ENCODE results near the gene MED9.

Gene MED9

DNA sequence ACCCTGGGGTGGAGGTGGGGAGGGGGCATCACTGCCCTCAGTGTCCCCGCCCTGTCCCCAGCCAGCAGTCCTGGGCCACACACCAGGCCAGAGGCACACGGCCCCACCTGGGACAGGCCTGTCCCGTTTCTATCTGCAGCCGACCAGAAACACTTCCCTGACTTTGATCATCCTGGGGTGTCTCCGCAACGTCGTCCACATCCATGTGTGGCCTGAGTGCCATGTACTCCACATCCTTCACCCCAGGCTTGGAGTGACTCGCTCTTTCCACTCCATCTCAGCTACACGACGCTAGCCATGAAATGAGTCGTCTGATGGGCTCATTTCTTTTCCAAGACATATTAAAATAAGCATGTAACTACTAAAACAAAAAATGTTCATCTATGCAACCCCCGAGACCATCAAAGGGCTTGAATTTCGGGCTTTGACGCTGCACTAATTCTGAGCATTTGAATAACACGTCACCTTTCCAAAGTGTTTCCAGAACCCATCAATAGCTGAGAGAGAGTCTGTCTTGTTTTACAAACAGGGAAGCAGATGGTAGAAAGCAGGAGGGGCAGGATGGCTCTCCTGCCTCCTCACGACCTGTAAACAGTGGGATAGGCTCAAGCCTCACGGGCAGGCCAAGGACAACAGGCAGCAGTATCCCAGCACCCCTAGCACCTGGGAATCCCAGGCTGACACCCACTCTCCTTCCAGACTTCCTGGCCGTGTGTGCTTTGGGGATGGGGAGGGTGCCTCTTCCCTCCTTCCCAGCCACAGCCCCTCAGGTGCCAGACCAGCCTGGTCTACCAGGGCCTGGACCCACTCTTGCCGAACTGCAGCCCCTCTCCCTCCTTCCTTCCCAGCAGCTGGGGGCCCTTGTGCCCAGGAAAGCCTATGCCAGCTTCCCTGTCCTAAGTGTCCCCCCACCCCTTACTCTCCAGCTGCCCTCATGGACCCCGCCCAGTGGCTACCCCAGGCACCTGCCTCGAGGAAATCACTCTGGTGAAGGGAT lies 39.4 kb downstream of the MED9 start:
- DNase-seq (ENCODE audit: low read depth in 2 of 2) = no peak

DNA sequence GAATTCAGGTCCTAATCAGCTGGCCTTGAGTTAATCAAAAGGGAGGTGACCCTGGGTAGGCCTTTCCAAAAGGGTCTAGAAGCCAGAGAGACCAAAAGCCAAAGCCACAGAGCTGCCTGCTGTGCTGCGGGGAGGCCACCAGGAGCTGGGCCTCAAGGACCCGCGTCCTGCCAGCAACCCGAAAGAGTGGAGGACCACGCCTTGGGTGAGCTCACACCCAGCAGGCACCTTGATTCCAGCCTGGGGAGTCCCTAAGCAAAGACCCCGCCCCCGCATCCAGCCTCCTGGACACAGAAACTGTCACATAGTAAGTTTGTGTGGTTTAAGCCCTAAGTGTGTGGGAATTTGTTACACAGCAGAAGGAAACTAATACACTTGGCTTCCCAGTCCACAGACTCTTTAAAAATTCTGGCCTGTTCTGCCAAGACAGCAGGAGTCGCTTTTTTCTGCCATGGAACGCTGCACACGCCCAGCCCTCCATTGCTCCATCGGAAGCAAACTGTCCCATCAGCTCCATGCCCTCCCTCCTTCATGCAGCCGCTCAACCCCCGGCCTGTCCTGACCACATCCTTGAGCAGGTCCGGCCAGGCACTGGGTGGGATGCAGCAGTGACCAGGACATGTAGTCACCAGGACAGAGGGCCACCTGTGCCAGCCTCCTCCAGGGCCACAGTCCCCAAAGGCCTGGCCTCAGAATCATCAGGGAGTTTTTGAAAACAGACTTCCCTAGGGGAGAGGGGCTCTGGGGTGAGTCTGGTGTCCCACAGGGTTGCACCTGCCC lies 40.3 kb downstream of the MED9 start:
- DNase-seq (ENCODE audit: low read depth in 2 of 2) = no peak

DNA sequence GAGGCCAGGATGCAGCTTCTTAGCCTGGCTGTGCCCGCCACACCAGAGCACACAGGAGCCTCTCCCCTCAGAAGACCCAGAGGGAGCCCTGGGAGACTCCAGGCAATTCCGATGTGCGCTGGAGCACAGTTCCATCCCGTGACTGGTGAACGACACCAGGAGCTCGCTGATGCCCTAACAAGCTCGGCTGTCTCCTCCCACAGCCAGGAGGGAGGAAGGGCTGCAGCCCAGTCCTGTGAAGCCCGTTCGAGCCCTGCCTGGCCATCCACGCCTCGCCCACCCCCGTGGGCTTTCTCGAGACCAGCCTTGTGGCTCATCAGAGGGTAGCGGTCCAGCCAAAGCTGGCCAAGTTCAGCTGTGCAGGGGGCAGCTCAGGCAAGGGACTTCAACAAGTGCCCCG lies 41.2 kb downstream of the MED9 start:
- no peak for DNase-seq (ENCODE audit: low read depth in 2 of 2)

DNA sequence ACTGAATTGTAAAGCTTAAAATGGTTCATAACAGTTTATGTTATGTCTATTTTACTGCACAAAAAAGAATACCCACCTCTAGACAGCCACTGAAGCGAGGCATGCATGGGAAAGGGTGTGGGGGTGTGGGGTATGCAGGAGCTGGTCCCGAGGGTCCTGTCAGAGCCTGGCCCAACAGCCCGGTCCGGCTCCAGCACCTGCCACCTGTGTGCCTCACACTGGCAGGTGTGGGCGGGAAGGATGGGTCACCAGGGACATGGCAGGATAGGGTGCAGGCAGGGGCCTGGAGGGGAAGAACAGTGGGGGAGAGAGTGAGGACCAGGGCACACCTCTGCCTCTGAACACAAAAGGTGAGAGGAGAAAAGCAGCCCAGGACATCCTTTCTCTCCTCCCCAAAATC lies 42.2 kb downstream of the MED9 start:
- no peak for DNase-seq (ENCODE audit: low read depth in 2 of 2)

DNA sequence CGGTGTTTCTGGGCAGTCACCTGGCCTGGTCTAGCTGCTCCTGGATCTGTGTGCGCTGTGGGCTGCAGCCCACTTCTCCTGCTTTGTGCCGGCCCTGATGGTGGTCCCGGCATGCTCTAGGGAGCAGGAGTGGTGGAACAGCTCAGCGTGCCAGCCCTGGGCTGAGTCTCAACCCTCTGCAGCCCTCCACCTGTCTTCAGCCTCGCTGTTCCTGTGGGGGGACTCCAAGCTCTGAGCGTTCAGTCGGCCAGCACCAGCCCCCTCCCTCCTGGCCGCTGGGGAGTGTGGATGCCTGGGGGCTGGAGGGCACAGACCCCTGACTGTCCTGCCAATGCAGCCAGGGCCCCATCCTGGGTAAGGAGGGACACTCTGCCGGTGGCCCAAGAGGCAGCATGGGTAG lies 43.1 kb downstream of the MED9 start:
- no peak for DNase-seq (ENCODE audit: low read depth in 2 of 2)

DNA sequence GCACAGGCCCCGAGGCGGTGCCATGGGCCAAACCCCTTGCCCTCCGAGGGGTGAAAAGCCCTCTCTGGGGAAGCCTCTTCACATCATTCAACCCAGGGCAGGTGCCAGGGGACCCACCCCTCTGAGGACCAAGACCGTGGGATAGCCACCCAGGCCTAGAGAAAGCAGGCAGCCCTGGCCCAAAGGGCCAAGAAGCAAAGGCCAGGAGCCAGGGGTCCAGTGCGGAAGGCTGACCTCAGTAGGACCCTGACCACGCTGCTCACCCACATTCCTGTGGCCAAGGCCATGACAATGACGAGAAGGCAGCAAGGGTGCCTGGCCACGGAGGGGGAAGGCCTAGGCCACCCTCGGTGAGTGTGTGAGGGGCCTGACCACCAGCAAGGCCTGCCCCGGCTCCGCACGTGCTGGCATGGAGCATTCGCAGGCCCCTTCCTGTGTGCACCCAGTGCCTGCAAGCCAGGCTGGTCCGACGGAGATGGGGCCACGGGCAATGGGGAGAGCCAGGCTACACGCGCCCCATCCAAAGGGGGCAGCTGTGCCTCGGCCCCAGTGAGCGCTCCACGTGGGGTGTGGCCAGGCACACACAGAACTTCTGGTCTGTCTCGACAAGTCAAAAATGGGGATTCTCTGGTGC lies 43.9 kb downstream of the MED9 start:
- no peak for DNase-seq (ENCODE audit: low read depth in 2 of 2)

DNA sequence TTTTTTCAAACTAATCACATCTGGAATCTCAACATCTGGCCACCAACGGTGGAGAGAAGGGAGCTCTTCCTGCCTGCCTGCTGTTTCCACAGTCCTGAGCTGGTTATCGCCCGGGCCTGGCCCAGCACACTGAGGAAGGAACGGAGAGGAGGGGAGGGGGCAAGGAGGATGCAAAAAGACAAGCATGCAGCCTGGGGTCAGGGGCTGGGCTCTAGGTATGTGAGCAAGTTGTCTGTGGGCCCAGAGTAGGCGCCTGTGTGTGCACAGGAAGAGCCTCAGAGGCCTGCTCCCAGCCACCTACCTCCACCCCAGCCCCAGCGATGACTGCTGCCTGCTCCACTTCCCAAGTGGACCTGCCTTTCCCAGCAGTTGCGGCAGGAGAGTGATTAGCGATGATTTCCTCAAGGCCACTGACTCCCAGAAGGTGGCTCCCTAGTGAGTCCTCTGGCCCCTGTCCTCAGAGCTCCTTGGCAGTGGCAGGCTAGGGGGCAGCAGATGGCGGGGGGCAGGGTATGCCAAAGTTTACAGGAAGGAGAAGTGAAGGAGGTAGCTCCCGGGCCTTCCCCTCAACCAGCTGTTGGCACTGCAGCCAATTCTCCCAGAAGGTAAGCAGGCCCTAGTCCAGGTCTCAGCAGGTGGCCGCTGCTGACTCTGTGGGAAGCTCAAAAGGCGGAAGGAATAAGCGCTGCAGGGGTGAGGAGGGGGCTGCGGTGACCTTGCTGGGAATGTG lies 46.4 kb downstream of the MED9 start:
- DNase-seq (ENCODE audit: low read depth in 2 of 2) = no peak

DNA sequence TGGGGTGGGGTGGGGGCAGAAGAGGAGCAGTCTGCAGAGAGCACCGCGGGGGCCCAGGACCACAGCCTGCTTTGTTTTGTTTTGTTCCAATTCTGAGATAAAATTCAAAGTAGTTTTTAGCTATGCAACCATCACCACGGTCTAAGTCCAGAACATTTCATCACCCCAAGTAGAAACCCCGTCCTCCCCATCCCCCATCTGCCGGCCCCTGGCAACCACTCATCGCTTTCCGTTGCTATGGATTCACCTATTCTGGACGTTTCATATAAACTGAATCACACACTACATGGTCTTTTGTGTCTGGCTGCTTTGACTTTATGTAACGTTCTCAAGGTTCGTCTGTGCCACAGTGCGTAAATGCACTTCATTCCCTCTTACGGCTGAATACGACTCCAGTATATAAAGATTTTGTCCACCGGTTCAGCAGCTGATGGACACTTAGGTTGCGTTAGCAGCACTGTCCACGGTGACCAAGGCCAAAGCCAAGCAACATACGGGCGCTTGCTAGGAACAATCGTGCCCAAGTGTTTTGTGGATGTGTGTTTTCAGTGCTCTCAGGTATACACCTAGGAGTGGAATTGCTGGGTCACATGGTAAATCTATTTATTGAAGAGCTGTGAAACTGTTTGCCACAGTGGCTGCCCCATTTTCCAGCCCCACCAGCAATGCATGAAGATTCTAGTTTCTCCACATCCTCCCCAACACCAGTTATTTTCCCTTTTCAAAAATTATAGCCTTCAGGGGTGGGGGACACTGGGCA lies 47.1 kb downstream of the MED9 start:
- DNase-seq (ENCODE audit: low read depth in 2 of 2) = no peak

DNA sequence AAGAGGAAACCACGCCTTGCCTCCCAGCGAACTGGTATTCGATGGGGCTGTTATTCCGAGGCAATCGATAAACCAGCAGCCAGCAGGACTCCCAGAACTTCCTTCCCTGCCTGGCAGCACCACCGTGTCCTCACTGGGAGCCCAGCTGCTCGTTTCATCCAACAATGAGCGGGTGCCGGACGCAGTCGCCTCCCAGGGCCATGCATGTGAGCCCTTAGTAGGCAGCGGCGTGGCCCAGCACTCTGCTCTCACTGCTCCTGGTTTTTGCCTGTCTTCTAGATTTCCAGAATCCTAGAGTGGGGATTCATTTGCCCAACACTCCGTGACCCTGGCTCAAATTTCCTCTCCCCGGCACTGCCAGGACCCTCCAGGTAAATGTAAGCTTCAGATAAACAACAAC lies 48.5 kb downstream of the MED9 start:
- no peak for DNase-seq (ENCODE audit: low read depth in 2 of 2)

DNA sequence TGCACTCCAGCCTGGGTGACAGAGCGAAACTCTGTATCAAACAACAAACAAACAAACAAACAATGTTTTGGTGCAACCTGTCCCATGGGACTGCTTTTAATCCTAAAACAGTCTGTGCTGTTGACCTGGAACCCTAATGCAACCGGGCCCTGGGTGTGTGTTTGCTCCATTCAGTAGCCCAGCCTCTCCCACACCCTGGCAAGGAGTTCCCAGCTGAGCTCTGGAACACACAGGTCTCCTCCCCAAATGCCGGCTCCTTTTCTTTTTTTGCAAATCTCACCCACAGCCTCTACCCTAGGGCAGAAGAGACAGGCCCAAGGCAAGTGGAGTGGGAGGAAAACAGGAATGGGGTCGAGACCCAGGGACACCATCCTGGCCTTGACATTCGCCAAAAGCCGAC lies 49.2 kb downstream of the MED9 start:
- no peak for DNase-seq (ENCODE audit: low read depth in 2 of 2)

DNA sequence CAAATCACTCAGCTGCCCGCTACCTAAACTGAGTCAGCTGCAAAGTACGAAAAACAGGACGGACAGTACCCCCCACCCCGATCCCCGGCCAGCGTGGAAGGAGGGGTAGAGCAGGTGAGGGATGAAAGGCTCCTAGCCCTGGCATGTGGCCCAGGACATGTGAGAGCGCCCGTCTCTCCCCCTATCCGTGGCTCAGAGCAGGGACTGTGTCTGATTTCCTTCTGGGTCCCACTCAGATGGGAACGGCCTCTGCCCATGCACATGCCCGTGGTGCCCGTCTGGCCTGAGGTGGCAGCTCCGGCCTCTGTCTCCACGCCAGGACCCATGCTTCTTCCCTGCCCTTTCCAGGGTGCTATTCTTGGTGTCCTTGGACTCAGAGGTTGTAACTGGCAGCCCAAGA lies 49.6 kb downstream of the MED9 start:
- DNase-seq (ENCODE audit: low read depth in 2 of 2) = no peak

DNA sequence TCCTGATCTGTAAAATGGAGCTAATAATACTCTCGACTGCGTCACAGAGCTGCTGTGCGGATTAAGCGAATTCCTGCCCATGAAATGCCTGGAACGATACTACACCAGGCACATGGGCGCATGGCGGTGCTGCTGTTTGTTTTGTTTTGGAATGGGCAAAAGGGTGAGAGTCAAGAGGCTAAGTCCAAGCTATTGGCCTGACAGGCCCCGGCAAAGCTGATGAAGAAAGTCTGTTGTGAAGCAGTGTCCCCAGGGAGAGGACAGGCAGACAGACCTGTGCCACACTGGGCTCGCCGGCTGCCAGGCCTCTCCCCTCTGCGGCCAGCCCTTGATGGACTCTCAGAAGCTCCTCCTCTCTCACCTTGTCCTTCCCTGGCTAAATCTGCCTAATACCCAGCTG lies 50.7 kb downstream of the MED9 start:
- DNase-seq (ENCODE audit: low read depth in 2 of 2) = no peak

DNA sequence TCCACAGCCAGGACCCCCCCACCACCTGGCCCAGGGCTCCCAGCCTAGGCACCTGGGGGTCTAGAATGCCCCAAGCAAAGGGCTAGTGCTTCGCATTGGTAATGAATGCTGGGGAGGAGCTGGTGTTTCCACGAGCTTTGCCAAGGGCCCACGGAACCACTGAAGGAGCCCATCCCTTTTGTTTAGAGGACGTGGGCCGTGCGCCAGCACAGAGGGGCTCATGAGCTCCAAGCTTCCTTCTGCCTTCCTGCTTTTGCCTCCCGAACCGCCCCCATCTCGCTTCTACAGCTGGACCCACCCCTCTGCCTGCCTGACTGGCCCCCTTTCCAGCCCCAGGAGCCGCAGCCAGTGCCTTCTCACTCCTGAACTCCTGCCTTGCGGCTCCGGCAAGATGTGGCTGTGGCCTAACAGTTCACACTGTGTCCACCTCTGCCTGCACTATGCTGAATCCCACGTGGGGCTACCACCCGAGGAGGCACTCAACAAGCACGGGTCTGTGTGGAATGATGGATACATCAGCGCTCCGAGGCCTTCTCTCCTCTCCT lies 51.2 kb downstream of the MED9 start:
- no peak for DNase-seq (ENCODE audit: low read depth in 2 of 2)

DNA sequence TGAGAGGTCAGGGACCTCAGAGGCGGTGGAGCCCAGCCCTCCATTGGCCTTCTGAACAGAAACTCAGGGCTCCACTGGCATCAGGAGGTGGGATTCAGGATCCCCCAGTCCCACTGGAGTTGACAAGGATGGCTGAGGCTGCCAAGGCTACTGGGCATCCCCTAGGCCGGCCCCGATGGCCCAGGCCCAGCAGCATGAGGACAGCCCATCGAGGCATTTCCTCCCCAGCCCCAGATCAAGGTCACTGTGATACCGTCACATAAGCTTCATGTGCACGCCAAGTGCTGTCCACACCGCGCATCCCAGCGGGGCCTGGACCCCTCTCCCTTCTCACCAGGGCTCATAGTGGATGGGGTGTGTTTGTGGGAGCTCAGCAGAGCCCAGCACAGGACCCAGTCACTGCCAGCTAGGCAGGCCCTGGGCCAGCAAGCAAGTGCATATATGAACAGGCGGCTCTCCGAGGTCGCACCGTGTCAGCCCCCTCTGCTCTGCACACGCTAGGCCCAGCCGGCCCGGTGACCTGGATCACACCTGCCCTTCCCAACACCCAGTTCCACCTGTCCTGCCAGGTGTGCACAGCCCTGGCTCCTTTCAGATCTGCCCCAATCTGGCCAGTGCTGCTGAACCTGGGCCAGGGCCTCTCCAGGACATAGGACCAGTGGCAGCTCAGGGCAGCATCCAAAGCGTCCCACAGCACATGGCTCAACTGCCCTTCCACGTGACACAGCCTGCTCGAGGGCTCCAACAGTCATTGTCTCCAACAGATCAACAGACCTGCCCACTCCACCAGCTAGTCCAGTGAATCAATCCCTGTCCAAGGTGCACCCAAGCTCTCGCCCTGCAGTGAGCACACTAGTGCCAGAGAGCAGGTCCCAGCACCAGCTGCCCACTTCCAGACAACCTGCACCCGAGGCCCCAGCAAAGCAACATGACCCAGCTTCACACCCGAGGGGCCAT lies 52.2 kb downstream of the MED9 start:
- no peak for DNase-seq (ENCODE audit: low read depth in 2 of 2)

DNA sequence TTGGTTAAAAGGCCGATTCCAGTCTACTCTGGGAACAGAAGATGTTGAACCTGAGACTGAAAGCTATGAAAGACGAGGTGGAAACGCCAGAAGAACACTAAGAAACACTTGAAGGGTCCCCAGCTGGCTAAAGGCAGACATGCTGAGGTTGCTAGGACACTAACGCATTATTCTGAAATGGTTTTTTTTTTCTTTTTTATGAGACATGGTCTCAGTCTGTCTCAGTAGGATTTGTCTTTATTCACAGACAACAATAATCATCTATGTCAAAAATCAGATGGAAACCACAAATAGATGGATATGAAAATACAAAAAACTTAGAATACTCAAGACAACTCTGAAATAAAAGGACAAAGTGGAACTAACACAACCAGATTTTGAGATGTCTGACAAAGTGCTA lies 54.4 kb downstream of the MED9 start:
- no peak for DNase-seq (ENCODE audit: low read depth in 2 of 2)

DNA sequence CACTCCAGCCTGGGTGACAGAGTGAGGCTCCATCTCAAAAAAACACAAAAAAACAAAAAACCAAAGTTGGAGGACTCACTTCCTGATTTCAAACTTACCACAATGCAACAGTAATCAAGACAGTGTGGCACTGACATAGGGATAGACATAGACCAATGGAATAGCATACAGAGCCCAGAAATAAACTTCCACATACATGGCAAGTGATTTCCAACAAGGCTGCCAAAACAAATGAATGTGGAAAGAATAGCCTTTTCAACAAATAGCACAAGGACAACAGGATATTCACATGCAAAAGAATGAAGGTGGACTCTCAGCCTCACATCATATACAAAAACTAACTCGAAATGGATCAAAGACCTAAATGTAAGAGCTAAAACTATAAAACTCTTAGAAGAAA lies 56.2 kb downstream of the MED9 start:
- DNase-seq (ENCODE audit: low read depth in 2 of 2) = no peak

DNA sequence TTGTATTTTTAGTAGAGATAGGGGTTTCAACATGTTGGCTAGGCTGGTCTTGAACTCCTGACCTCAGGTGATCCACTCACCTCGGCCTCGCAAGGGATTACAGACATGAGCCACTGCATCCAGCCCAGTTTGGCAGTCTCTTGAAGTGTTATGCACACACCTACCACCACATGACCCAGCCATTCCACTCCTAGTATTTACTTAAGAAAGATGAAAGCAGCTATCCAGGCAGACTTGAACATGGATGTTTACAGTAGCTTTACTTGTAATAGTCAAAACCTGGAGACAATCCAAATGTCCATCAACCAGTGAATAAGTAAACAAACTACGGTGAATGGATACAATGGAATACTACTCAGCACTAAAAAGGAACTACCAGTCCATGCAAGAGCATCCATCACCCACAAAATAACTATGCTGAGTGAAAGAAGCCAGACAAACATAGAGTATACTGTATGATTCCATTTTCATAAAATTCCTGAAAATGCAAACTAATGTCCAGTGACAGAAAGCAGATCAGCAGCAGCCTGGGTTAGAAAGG lies 57.2 kb downstream of the MED9 start:
- DNase-seq (ENCODE audit: low read depth in 2 of 2) = no peak

DNA sequence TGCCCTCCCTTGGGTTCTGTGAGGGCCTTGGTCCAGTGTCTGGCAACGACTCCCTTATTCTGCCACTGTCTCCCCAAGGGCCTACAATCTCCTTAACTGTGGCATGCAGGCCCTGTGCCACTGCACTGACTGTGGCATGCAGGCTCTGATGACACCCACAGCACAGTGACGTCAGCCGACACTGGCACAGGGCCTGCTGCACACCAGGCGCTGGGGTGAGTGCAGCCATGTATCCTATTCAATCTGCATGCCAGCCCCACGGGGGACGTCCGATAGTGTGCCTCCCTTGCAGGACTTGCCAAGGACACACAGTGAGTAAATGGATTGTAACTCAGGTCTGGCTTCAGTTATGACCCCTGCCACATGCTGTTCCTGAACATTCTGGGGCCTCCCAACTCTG lies 59.2 kb downstream of the MED9 start:
- DNase-seq (ENCODE audit: low read depth in 2 of 2) = no peak

DNA sequence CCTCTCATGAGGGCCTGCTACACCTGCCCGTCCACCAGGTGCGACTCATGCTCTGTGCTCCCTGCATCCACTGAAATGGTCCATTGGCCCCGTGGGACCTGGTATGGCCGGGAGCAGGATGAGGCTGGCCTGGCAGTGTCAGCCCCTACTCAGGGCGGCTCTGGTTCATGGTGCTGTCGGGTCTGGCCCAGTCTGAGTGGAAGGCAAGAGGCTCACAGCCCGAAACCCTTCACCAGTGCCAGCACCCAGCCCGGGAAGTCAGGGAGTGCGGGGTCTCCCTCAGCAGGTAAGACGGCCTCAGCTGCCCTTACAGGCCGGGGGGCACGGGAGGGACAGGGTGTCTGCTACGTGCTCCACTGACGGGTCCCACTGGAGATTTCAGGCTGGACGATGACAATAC lies 59.9 kb downstream of the MED9 start:
- DNase-seq (ENCODE audit: low read depth in 2 of 2) = no peak

Data from stimulated activated CD8-positive, alpha-beta memory T cell treated with anti-CD3 and anti-CD28 coated beads, Interleukin-7, amount 100 ng/mL, for 4 hours (primary cell).